ENCODE data around the gene NFKB1. TPM values are rescaled to one million over a fixed set of nuclear protein-coding genes. Genes with fewer than 3 reads are reported as not detected.

Gene NFKB1
- polyA plus RNA-seq, 1 donor (not counting 4 experiments of a cell fraction or from before 2014, with no cell fraction given) = 21.8 TPM

DNA sequence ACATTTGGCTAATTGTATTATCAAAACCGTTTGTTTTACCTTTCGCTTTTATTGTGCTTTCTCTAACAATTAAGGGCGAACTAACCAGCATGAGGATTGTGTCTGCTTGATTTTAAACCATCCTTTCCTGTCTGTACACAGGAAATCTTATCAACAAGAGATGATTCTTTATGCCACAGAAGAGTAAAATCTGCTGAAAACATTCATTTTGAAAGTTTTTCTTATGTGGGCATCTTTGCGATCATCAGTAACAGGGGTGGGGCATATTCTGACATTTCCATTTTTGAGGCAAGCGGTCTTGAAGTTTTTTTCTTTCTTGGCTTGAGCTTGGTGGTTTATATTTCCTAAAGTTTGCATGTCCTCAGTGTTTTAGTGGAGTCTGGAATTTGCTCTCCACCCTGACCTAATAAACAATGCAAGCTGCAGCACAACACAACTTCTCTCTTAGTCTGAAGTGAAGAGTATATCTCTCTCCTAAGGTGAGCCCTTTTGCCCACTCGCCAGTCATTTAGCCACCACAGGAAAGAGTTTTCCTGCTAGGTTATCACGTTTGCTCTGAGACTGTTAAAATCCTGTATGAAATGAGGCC lies 26.6 kb downstream of the NFKB1 start:
- DNase-seq (ENCODE audit: low read depth, low spot score) (no peak), FAIRE-seq (no peak)
- peaks cover under 1% of the 10 kb centered on the region for H3K4me1 ChIP-seq (ENCODE audit: control insufficient read depth, extremely low read depth, insufficient read depth, low read length)
- peaks cover 33% of the 10 kb centered on the region for H3K79me2 ChIP-seq (ENCODE audit: control insufficient read depth, insufficient read depth, low read length)
- no peak overlapping the region for H2AFZ ChIP-seq (ENCODE audit: control insufficient read depth, low read length)
- TF ChIP-seq EZH2 (IDR thresholded peaks at IDR 0.05; ENCODE audit: low read length) = no peak
- TF ChIP-seq, protein P1, sequence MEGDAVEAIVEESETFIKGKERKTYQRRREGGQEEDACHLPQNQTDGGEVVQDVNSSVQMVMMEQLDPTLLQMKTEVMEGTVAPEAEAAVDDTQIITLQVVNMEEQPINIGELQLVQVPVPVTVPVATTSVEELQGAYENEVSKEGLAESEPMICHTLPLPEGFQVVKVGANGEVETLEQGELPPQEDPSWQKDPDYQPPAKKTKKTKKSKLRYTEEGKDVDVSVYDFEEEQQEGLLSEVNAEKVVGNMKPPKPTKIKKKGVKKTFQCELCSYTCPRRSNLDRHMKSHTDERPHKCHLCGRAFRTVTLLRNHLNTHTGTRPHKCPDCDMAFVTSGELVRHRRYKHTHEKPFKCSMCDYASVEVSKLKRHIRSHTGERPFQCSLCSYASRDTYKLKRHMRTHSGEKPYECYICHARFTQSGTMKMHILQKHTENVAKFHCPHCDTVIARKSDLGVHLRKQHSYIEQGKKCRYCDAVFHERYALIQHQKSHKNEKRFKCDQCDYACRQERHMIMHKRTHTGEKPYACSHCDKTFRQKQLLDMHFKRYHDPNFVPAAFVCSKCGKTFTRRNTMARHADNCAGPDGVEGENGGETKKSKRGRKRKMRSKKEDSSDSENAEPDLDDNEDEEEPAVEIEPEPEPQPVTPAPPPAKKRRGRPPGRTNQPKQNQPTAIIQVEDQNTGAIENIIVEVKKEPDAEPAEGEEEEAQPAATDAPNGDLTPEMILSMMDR (optimal IDR thresholded peaks at IDR 0.05 in 1 of 3, IDR thresholded peaks at IDR 0.05 in 1 of 3, conservative IDR thresholded peaks at IDR 0.05 in 1 of 3; ENCODE audit: extremely low read depth in 1 of 3, insufficient read depth in 2 of 3, low read length in 3 of 3) = no peak
- dilution Hi-C loops (cut with MboI; ENCODE audit: extremely low pct_ligation_motif_present, low sequenced_read_pairs) = no loop called here
- H3K9me1 ChIP-seq (ENCODE audit: control insufficient read depth, extremely low read depth, insufficient read depth, low read length) = no peaks in the 10 kb centered on the region
- H3K9me3 ChIP-seq (ENCODE audit: control insufficient read depth, low read depth, low read length) = no peaks in the 10 kb centered on the region
- no peak overlapping the region for H3K4me3 ChIP-seq (ENCODE audit: control insufficient read depth in 2 of 3, extremely low read depth in 1 of 3, insufficient read depth in 2 of 3, low read depth in 1 of 3, low read length in 3 of 3)
- H4K20me1 ChIP-seq (ENCODE audit: control insufficient read depth, extremely low read depth, insufficient read depth, low read length) = no peaks in the 10 kb centered on the region
- H3K4me2 ChIP-seq (ENCODE audit: control insufficient read depth, extremely low read depth, insufficient read depth, low read depth, low read length) = no peak overlapping the region
- H3K36me3 ChIP-seq (ENCODE audit: control insufficient read depth in 2 of 2, extremely low read depth in 1 of 2, insufficient read depth in 2 of 2, low read length in 2 of 2) = peaks cover 2 to 3% of the 10 kb centered on the region in 2 experiments
- H3K27me3 ChIP-seq (ENCODE audit: control insufficient read depth, extremely low read depth, insufficient read depth, low read length) = no peaks in the 10 kb centered on the region
- no peak overlapping the region for H3K27ac ChIP-seq (ENCODE audit: control insufficient read depth, insufficient read depth, low read length)
- no peak overlapping the region for H3K9ac ChIP-seq (ENCODE audit: control insufficient read depth, extremely low read depth, insufficient read depth, low read length)

DNA sequence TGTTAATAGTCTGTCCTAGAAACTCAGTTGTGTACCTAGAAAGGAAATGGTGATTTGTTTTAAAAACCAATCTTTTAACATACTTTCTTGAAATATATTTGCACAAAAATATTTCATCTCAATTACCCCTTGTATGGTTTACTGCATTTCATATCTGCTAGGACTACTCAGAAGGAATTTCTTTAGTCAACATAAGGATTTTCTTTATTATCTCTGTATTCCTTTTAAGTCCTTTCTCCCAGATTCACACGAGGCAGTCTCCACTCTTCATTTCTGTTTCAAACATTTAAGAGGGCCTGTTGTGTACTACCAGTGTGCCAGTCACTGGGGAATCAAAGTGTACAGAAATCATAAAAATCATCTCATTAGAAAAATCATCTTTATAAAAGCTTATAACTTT lies 28.8 kb downstream of the NFKB1 start:
- H3K79me2 ChIP-seq (ENCODE audit: control insufficient read depth, insufficient read depth, low read length) = peaks cover 18% of the 10 kb centered on the region
- H3K9me3 ChIP-seq (ENCODE audit: control insufficient read depth, low read depth, low read length) = no peaks in the 10 kb centered on the region
- no peaks in the 10 kb centered on the region for H3K27me3 ChIP-seq (ENCODE audit: control insufficient read depth, extremely low read depth, insufficient read depth, low read length)
- dilution Hi-C loops (cut with MboI; ENCODE audit: extremely low pct_ligation_motif_present, low sequenced_read_pairs) = no loop called here
- TF ChIP-seq, protein P1 (optimal IDR thresholded peaks at IDR 0.05 in 1 of 3, IDR thresholded peaks at IDR 0.05 in 1 of 3, conservative IDR thresholded peaks at IDR 0.05 in 1 of 3; ENCODE audit: extremely low read depth in 1 of 3, insufficient read depth in 2 of 3, low read length in 3 of 3) = no peak
- TF ChIP-seq EZH2 (IDR thresholded peaks at IDR 0.05; ENCODE audit: low read length) = no peak
- H3K4me3 ChIP-seq (ENCODE audit: control insufficient read depth in 2 of 3, extremely low read depth in 1 of 3, insufficient read depth in 2 of 3, low read depth in 1 of 3, low read length in 3 of 3) = no peak overlapping the region
- no peak overlapping the region for H3K27ac ChIP-seq (ENCODE audit: control insufficient read depth, insufficient read depth, low read length)
- H3K9me1 ChIP-seq (ENCODE audit: control insufficient read depth, extremely low read depth, insufficient read depth, low read length) = no peaks in the 10 kb centered on the region
- H2AFZ ChIP-seq (ENCODE audit: control insufficient read depth, low read length) = no peak overlapping the region
- H3K9ac ChIP-seq (ENCODE audit: control insufficient read depth, extremely low read depth, insufficient read depth, low read length) = no peak overlapping the region
- FAIRE-seq = no peak
- H3K4me1 ChIP-seq (ENCODE audit: control insufficient read depth, extremely low read depth, insufficient read depth, low read length) = peaks cover 19% of the 10 kb centered on the region
- no peak overlapping the region for H3K4me2 ChIP-seq (ENCODE audit: control insufficient read depth, extremely low read depth, insufficient read depth, low read depth, low read length)
- H3K36me3 ChIP-seq (ENCODE audit: control insufficient read depth in 2 of 2, extremely low read depth in 1 of 2, insufficient read depth in 2 of 2, low read length in 2 of 2) = peaks cover 0 to 2% of the 10 kb centered on the region in 2 experiments
- H4K20me1 ChIP-seq (ENCODE audit: control insufficient read depth, extremely low read depth, insufficient read depth, low read length) = no peaks in the 10 kb centered on the region
- DNase-seq (ENCODE audit: low read depth, low spot score) = no peak

Data from keratinocyte (primary cell).